Neutrophil (primary cell): ENCODE results near the gene AJUBA.

Source experiments
- H3K27ac ChIP-seq: fragments of 200-600 bp; sonication (generic); 2 replicates; pipeline ENCODE4 v1.5.1; 2016; ENCODE audit warnings: mild to moderate bottlenecking, moderate library complexity
- H3K27me3 ChIP-seq: fragments of 200-600 bp; sonication (generic); 2 replicates; pipeline ENCODE4 v1.6.0; 2016; ENCODE audit warnings: mild to moderate bottlenecking
- H3K36me3 ChIP-seq: fragments of 200-600 bp; sonication (generic); 2 replicates; pipeline ENCODE4 v1.5.1; 2017
- H3K4me1 ChIP-seq, 2 experiments: fragments of 200-600 bp in 1 of 2; sonication (generic) in 1 of 2; 1 replicate in 1 of 2; 2 replicates in 1 of 2; pipeline versions ENCODE4 v1.5.1 to v1.6.1; 2013 to 2016; ENCODE audit warnings: low read depth in 1 of 2, low read length in 1 of 2, mild to moderate bottlenecking in 1 of 2, moderate library complexity in 1 of 2; ENCODE audit not compliant: control insufficient read depth in 1 of 2, insufficient read depth in 1 of 2
- H3K4me3 ChIP-seq, 2 experiments: fragments of 200-600 bp in 1 of 2; sonication (generic) in 1 of 2; 1 replicate in 1 of 2; 2 replicates in 1 of 2; pipeline ENCODE4 v1.5.1; 2013 to 2016; ENCODE audit warnings: low read depth in 1 of 2, low read length in 1 of 2, mild to moderate bottlenecking in 1 of 2, moderate library complexity in 1 of 2
- H3K9me3 ChIP-seq: fragments of 200-600 bp; sonication (generic); 2 replicates; pipeline ENCODE4 v1.5.1; 2016
- TF ChIP-seq, protein P1 (sequence below): fragments of 200-600 bp; sonication (generic); IDR thresholded peaks from 2 replicates; pipeline ENCODE4 v1.5.1; 2016; ENCODE audit warnings: antibody characterized with exemption

Gene AJUBA

DNA sequence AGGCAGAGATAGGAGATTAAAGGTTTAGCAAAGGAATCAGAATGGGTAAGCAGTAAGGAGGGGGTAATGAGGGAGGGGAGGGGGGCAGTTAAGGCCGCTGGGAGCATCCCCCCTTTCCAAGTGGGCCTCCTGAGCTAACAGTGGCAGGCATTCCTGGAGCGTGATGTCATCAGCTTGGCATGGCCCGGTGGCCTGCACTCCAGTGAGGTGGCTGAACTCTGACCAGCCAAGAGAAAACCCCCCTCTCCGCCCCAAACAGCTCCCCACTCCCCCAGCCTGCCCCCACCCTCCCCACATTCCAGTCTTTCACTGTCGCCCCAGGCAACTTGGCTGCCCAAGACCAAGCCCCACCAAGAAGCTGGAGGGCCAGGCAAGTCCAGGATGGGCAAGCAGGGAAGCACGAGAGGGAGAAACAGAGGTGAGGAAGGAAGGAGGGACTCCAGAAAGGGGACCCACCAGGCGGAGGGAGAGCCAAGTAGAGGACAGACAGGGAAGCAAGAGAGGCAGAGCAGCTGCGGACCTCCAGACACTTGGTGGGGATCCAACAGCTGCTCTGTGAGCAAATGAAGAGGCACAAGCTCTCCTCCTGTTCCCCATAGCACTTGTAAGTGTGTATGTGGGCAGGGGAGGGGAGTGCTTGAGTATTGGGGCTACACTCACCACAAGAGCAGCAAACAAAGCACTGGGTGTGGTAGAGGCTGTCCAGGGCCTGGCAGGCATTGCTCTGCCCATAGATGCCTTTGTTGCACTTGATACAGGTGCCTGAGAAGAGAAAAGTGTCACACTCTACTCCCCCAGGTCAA, 4.5 kb downstream of the AJUBA start:
- H3K4me3 ChIP-seq = no peak overlapping the region
- no peaks in the 10 kb centered on the region for H3K36me3 ChIP-seq
- H3K27me3 ChIP-seq = peaks cover 68% of the 10 kb centered on the region
- H3K4me1 ChIP-seq = peaks cover 21 to 29% of the 10 kb centered on the region in 2 experiments
- no peaks in the 10 kb centered on the region for H3K9me3 ChIP-seq
- TF ChIP-seq, protein P1, sequence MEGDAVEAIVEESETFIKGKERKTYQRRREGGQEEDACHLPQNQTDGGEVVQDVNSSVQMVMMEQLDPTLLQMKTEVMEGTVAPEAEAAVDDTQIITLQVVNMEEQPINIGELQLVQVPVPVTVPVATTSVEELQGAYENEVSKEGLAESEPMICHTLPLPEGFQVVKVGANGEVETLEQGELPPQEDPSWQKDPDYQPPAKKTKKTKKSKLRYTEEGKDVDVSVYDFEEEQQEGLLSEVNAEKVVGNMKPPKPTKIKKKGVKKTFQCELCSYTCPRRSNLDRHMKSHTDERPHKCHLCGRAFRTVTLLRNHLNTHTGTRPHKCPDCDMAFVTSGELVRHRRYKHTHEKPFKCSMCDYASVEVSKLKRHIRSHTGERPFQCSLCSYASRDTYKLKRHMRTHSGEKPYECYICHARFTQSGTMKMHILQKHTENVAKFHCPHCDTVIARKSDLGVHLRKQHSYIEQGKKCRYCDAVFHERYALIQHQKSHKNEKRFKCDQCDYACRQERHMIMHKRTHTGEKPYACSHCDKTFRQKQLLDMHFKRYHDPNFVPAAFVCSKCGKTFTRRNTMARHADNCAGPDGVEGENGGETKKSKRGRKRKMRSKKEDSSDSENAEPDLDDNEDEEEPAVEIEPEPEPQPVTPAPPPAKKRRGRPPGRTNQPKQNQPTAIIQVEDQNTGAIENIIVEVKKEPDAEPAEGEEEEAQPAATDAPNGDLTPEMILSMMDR = no peak
- no peak overlapping the region for H3K27ac ChIP-seq

DNA sequence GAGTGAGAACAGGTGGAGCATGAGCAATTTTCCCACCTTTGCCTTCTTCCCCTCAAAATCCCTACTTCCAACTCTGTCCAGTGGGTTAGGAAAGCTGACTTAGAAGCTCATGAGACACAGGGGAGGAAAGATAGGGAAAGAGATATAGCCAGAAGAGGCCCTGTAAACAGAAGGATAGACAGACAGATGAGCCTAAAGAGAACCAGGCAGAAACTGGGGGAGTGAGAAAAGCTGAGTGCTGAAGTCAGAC, 5.0 kb downstream of the AJUBA start:
- Histone ChIP-seq H3K36me3 (no peaks in the 10 kb centered on the region), H3K9me3 (no peaks in the 10 kb centered on the region), H3K27ac (no peak overlapping the region), H3K4me1 (peaks cover 17 to 23% of the 10 kb centered on the region in 2 experiments), H3K27me3 (peaks cover 63% of the 10 kb centered on the region), H3K4me3 (no peak overlapping the region)
- TF ChIP-seq, protein P1 = no peak

DNA sequence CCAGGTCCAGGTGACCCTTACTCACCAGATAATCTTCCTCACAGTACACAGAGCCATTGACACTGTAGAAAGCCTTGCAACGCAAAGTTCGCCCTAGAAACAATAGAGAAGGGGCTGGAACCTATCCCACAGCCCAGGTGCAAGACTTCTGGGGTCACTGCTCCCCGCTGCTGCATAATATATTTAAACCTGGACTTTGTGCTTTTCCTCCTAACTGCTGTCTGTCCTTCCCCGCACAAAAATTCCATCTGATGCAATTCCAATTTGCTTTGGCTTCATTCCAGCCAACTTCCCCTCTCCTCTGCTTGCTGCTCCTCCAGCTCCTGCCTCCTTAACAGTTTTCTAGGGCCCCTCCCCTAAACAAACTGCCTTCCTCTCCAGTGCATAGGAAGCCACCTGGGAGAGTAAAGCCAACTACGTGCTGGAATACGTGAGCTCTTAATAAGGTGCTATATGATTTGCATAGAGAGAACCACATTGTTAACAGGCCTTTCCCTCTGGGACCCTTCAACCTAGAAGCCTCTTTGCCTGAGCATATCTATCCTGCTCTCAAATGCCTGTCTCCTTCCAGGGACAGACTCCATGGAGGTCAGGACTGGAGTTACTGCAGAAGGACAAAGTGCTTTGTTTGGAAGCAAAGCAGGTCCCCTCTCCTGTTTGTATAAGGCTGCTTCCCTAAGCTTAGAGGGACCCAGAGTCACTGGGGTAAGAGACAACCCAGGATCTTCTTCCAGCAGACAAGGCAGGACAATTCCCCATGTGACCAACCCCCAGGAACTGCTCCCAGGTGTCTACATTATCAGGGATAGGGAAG, 5.5 kb downstream of the AJUBA start:
- Histone ChIP-seq H3K27ac (no peak overlapping the region), H3K36me3 (no peaks in the 10 kb centered on the region), H3K9me3 (no peaks in the 10 kb centered on the region), H3K27me3 (peaks cover 58% of the 10 kb centered on the region), H3K4me3 (no peak overlapping the region), H3K4me1 (peaks cover 13 to 18% of the 10 kb centered on the region in 2 experiments)
- TF ChIP-seq, protein P1 = no peak

DNA sequence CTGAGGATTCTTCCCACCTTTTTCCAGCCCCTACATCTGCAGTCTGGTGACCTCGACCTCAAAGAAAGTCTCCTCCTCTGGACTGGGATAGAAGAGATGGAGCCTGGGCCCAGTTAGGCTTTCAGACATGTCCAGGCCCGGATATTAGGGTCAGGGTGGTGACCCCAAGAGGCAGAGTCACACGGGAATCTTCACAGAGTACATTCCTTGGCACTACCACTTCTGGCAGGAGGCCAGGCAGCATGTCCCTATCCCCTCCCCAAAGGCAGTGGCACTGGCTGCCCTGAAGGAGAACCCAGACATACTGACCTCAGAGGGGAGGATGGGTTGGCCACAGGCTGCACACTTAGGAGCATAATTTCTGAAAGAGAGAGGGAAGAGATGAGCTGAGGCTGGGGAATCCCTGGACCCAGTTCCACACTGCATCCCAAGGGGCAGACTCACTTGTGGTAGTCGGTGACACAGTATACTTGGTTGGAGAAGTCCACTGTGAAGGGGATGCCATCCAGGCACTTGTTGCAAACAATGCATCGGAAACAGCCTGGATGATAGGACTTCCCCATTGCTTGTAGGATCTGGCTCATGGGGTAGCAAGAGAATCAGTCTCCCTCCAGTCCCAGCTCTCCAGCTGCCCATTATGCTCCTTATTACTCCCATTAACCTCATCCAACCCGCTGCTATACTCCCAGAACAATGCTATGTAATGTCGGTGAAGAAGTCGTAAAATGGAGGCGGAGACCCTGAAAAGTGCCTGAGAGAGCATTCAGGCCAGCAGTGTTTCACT, 7.6 kb downstream of the AJUBA start:
- no peaks in the 10 kb centered on the region for H3K36me3 ChIP-seq
- H3K4me3 ChIP-seq = no peak overlapping the region
- TF ChIP-seq, protein P1 = no peak
- H3K9me3 ChIP-seq = no peaks in the 10 kb centered on the region
- no peak overlapping the region for H3K27ac ChIP-seq
- peaks cover 37% of the 10 kb centered on the region for H3K27me3 ChIP-seq
- no peaks in the 10 kb centered on the region for H3K4me1 ChIP-seq

DNA sequence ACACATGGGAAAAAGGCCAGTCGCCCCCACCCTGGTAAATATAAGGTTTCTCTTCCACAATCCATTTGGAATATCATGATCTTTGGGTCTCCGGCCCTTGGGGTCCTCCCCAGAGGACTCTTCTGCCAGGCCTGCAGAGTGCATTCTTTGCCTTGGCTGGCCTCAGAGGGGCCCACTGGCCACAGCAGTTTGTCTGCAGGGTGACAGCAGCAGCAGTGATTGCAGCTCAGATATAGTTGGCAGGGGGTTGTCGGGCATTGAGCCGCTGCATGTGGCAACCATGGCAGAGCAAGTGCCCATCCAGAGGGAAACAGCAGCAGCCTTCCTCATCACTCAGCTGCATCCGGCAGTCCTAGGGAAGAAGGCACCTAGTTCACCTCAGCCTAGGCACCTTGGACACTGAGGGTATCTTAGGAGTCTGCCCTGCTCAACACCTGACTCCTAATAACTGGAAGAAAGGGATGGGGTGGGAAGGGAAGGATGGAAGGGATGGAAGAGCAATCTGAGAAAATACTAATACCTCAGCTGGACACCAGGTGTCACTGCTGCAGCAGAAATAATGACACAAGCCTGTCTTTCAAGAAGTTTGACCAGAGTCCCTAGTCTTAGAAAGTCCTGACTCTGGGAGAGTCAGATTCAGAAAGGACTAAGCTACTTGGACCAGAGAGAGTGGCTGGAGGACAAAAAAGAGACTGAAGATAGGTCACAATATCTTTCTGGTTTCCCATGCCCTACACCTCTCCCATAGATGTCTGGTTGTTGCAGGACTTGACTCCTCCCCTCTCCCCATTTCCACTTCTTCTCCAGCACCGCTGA, 8.9 kb downstream of the AJUBA start:
- TF ChIP-seq, protein P1 = peak; percentile 45
- peaks cover 24% of the 10 kb centered on the region for H3K27me3 ChIP-seq
- no peak overlapping the region for H3K4me3 ChIP-seq
- no peaks in the 10 kb centered on the region for H3K9me3 ChIP-seq
- H3K36me3 ChIP-seq = no peaks in the 10 kb centered on the region
- no peak overlapping the region for H3K27ac ChIP-seq
- no peaks in the 10 kb centered on the region for H3K4me1 ChIP-seq
